Spleen (tissue), 11 donors: ENCODE measurements around the gene ONECUT3. TPM values are rescaled to one million over a fixed set of nuclear protein-coding genes. Genes with fewer than 3 reads are reported as not detected.
A peak's percentile ranks its signal among the peaks of the same experiment; 100 is the strongest.

Source experiments
- DNase-seq: peaks from one replicate; pipeline ENCODE4 v3.0.0-alpha.2; 2020
- H3K27ac ChIP-seq, 8 donors: fragments of 200-600 bp; sonication (generic) in 7 of 8; 1 replicate in 4 of 8; 2 replicates in 4 of 8; pipeline versions ENCODE4 v1.5.0 to v1.8.0; 2016 to 2021; ENCODE audit warnings: inconsistent platforms in 4 of 8, mild to moderate bottlenecking in 4 of 8, moderate library complexity in 1 of 8
- H3K27me3 ChIP-seq, 7 donors: fragments of 200-600 bp; sonication (generic) in 6 of 7; replicated peaks in 1 of 7; 1 replicate in 4 of 7; 2 replicates in 3 of 7; pipeline versions ENCODE4 v1.5.0 to v1.8.0; 2016 to 2021; ENCODE audit warnings: inconsistent platforms in 3 of 7, mild to moderate bottlenecking in 1 of 7
- H3K36me3 ChIP-seq, 6 donors: fragments of 200-600 bp; sonication (generic) in 5 of 6; 1 replicate in 4 of 6; 2 replicates in 2 of 6; pipeline versions ENCODE4 v1.5.0 to v1.8.0; 2016 to 2021; ENCODE audit warnings: inconsistent platforms in 2 of 6
- H3K4me1 ChIP-seq, 6 donors: fragments of 200-600 bp; sonication (generic) in 5 of 6; 1 replicate in 3 of 6; 2 replicates in 3 of 6; pipeline versions ENCODE4 v1.5.0 to v1.8.0; 2016 to 2021; ENCODE audit warnings: inconsistent platforms in 3 of 6
- H3K4me3 ChIP-seq, 8 donors: fragments of 200-600 bp; sonication (generic) in 7 of 8; 1 replicate in 4 of 8; 2 replicates in 4 of 8; pipeline versions ENCODE4 v1.5.0 to v1.8.0; 2016 to 2021; ENCODE audit warnings: inconsistent platforms in 4 of 8, mild to moderate bottlenecking in 4 of 8, moderate library complexity in 2 of 8
- H3K9me3 ChIP-seq, 8 donors: fragments of 200-600 bp; sonication (generic) in 7 of 8; 1 replicate in 4 of 8; 2 replicates in 4 of 8; pipeline versions ENCODE4 v1.5.0 to v1.8.0; 2016 to 2021; ENCODE audit warnings: inconsistent platforms in 4 of 8
- POLR2A ChIP-seq, 3 donors: fragments of 450-650 bp; IDR thresholded peaks; one replicate each; pipeline ENCODE4 v1.5.1; 2017; ENCODE audit warnings: antibody characterized with exemption in 3 of 3, mild to moderate bottlenecking in 1 of 3
- POLR2AphosphoS5 ChIP-seq, 3 donors: sonication (generic); formaldehyde crosslinking; IDR thresholded peaks; one replicate each; pipeline ENCODE4 v1.5.1; 2017; ENCODE audit warnings: antibody characterized with exemption in 3 of 3
- WGBS, 5 donors: extraction: QIAGEN DNeasy Blood & Tissue Kit in 3 of 5; methylation state at CpG; one replicate each; pipeline versions ENCODE4 v1.1.5 to v1.1.7; 2013 to 2018; 5-methylcytosine and 5-hydroxymethylcytosine counted together
- intact Hi-C: fragments of 100-400 bp; cut with DNase I; formaldehyde crosslinking; loops from one replicate; pipeline ENCODE4 v1.15.0; 2023; ENCODE audit warnings: low total_unique reads
- polyA plus RNA-seq, 3 donors: library from polyadenylated mRNA; stranded (reverse); fragments of 200-250 nt; gene quantifications; one replicate each; pipeline ENCODE4 v1.2.1, GENCODE V29; 2013
- total RNA-seq, 7 donors: library from RNA; depleted of rRNA in 3 of 7; stranded (reverse); fragments of >200 nt in 3 of 7; fragmentation: NEBNext Ultra II Directional in 4 of 7; extraction: Animal tissue kit (Norgen Biotek cat#: 25700) in 4 of 7; gene quantifications; one replicate each; pipeline versions ENCODE4 v1.1.0 to v1.2.1, GENCODE V29; 2016 to 2021
- TF ChIP-seq, protein P1 (sequence below), 11 experiments: fragments of 200-600 bp in 7 of 11; fragments of 450-650 bp in 4 of 11; sonication (generic) in 4 of 11; IDR thresholded peaks in 8 of 11; conservative IDR thresholded peaks in 3 of 11; 1 replicate in 7 of 11; 2 replicates in 4 of 11; pipeline versions ENCODE4 v1.4.0 to v1.8.0; 2016 to 2021; ENCODE audit warnings: antibody characterized with exemption in 11 of 11, inconsistent platforms in 4 of 11, mild to moderate bottlenecking in 1 of 11
- donor health status: healthy with polysubstance abuse.
- donor health status: DM: no; HTN: no; CAD: no; lungs with moderate emphysema.
- donor health status: DM: no; HTN: no; CAD: no.
- donor health status: Bipolar disorder and iron deficiency.
- donor health status: healthy.
- donor health status: DM: no; HTN: no; CAD: no.
- donor health status: DM: yes; HTN: yes; CAD: no.

ONECUT3 gene
- total and polyA plus RNA-seq, 10 donors = not detected

DNA sequence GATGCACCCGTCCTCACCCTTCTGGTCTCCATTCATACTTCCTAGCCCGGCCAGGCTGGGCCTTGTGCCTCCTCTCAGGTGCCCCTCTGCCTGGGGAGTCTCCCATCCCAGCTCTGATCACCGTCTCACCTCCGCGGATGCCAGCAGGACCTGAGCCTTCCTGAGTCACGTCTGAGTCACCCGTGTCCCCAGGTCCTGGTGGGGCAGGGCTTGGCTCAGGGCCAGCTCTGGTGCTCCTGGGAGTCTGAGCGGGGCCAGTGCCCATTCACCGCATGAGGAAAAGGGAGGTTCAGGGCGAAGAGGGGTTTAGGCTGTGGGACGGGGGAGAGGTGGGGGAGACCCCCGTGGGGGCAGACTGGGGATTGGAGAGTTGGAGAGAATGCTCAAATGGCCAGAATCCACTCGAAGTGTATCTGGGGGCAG lies 58.2 kb downstream of the ONECUT3 start:
- 24 to 39% (median 35%) methylated on average over 13 of the region's 13 CpGs for WGBS, 5 donors
- Histone ChIP-seq H3K27me3 (no peaks in the 10 kb centered on the region), H3K36me3 (peaks cover 0 to 25% (median 20%) of the 10 kb centered on the region in 6 donors), H3K27ac (peak overlapping the region; percentile 68 to 93 (median 83)), H3K4me3 (peak overlapping the region in 7 of 8 donors; percentile 49 to 81 (median 51)), H3K9me3 (no peaks in the 10 kb centered on the region), H3K4me1 (peaks cover 10 to 46% (median 31%) of the 10 kb centered on the region in 6 donors)
- peak in 1 of 3 donors; percentile 56 for TF ChIP-seq POLR2AphosphoS5 (IDR thresholded peaks at IDR 0.05)
- TF ChIP-seq, protein P1, sequence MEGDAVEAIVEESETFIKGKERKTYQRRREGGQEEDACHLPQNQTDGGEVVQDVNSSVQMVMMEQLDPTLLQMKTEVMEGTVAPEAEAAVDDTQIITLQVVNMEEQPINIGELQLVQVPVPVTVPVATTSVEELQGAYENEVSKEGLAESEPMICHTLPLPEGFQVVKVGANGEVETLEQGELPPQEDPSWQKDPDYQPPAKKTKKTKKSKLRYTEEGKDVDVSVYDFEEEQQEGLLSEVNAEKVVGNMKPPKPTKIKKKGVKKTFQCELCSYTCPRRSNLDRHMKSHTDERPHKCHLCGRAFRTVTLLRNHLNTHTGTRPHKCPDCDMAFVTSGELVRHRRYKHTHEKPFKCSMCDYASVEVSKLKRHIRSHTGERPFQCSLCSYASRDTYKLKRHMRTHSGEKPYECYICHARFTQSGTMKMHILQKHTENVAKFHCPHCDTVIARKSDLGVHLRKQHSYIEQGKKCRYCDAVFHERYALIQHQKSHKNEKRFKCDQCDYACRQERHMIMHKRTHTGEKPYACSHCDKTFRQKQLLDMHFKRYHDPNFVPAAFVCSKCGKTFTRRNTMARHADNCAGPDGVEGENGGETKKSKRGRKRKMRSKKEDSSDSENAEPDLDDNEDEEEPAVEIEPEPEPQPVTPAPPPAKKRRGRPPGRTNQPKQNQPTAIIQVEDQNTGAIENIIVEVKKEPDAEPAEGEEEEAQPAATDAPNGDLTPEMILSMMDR (IDR thresholded peaks at IDR 0.05 in 8 of 11, conservative IDR thresholded peaks at IDR 0.05 in 3 of 11) = no peak
- DNase-seq = peak; percentile 86
- intact Hi-C loops = no loop called here

DNA sequence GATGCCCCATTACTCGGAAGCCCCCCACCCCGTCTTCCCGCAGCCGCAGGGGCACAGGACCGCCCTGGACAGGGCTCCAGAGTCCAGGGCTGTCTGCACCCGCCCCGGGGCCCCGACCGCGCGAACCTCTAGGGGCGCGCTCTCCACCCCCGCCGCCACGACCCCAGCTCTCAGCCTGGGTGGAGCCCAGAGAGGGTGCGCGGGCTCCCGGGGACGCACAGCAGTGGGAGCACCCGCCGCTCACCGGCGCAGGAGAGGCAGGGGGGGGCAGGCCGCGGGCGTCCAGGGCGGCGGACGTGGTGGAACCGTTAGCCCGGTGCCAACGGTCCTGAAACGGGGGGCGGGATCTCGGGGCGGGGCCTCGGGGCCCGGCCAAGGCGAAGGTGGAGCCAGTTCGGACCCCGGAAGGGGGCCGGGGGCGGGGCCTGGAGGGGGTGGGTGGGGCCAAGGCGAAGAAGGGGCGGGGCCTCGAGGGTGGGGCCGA lies 58.7 kb downstream of the ONECUT3 start, which contains the start of gene ATP8B3:
Gene ATP8B3, minus strand, starts transcription at position 335 of the 484 bp plus-strand sequence. CDS start 540 bp downstream, outside the sequence.
- no peaks in the 10 kb centered on the region for H3K27me3 ChIP-seq
- no peaks in the 10 kb centered on the region for H3K9me3 ChIP-seq
- H3K36me3 ChIP-seq = peaks cover 0 to 30% (median 25%) of the 10 kb centered on the region in 6 donors
- H3K4me3 ChIP-seq = peak within 1 kb of the TSS; percentile 45 to 81 (median 51)
- intact Hi-C loops = no loop called here
- no peak for DNase-seq
- peak within 1 kb of the TSS; percentile 68 to 93 (median 83) for H3K27ac ChIP-seq
- 1 to 4% (median 2%) methylated on average over 9 to 48 of the region's 48 CpGs for WGBS, 5 donors
- peaks cover 10 to 46% (median 31%) of the 10 kb centered on the region in 6 donors for H3K4me1 ChIP-seq
- TF ChIP-seq POLR2A (IDR thresholded peaks at IDR 0.05) = no peak
- TF ChIP-seq, protein P1 (IDR thresholded peaks at IDR 0.05 in 8 of 11, conservative IDR thresholded peaks at IDR 0.05 in 3 of 11) = peak in 8 of 11 experiments; percentile 12 to 51 (median 30)

DNA sequence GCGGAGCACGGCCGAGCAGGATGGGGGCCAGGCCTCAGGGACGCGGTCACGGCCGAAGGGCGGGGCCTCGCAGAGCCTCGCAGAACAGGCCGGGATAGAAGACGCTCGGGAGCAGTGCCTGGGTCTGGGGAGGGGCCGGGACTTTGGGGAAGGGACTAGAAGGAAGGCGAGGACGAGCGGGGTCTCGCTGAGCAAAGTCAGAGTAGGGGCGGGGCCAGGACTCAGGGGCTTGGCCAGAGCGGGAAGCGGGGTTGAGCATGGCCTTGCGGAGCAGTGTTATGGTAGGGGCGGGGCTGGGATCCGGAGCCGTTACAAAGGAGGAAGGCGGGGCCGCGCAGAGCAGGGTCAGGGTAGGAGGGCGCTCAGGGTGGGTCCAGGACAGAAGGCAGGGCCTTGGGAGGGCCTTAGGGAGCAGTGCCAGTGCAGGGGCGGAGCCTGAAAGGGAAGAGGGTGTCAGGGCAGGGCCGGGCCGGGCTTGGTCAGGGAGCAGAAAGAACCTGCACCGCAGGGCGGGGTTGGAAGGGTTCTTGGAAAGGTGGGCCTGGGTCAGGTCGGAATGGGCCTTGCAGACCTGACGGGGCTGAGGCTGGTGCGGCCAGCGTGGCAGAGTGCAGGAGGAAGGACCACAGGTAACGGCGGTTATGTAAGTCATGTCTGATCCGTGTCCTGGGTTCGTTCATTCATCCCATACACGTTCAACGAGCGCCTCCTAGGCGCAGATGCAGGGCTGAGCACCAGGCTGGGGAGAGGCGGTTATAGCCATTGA lies 59.3 kb downstream of the ONECUT3 start:
- Histone ChIP-seq H3K4me1 (peaks cover 10 to 46% (median 31%) of the 10 kb centered on the region in 6 donors), H3K9me3 (no peaks in the 10 kb centered on the region), H3K27me3 (no peaks in the 10 kb centered on the region), H3K36me3 (peaks cover 3 to 36% (median 31%) of the 10 kb centered on the region in 6 donors), H3K27ac (peak overlapping the region; percentile 68 to 93 (median 83)), H3K4me3 (peak overlapping the region; percentile 45 to 81 (median 51))
- WGBS, 5 donors = 0 to 2% (median 1%) methylated on average over 44 to 47 of the region's 47 CpGs
- TF ChIP-seq, protein P1 (IDR thresholded peaks at IDR 0.05 in 8 of 11, conservative IDR thresholded peaks at IDR 0.05 in 3 of 11) = peak in 10 of 11 experiments; percentile 33 to 72 (median 56)
- no peak for TF ChIP-seq POLR2A (IDR thresholded peaks at IDR 0.05)
- TF ChIP-seq POLR2AphosphoS5 (IDR thresholded peaks at IDR 0.05) = peak; percentile 64 to 88 (median 82)
- DNase-seq = peak; percentile 98
- intact Hi-C loops = no loop called here
